ENCODE data around the gene IGF2BP2.

GRCh38 chr3:185678027-185678426, 146.8 kb downstream of the IGF2BP2 start:
- no peak for TF ChIP-seq POLR2A (IDR thresholded peaks at IDR 0.05; ENCODE audit: low read depth, low read length)
- no peak for TF ChIP-seq RAD21 (IDR thresholded peaks at IDR 0.05; ENCODE audit: low read length)
- TF ChIP-seq, protein P1, sequence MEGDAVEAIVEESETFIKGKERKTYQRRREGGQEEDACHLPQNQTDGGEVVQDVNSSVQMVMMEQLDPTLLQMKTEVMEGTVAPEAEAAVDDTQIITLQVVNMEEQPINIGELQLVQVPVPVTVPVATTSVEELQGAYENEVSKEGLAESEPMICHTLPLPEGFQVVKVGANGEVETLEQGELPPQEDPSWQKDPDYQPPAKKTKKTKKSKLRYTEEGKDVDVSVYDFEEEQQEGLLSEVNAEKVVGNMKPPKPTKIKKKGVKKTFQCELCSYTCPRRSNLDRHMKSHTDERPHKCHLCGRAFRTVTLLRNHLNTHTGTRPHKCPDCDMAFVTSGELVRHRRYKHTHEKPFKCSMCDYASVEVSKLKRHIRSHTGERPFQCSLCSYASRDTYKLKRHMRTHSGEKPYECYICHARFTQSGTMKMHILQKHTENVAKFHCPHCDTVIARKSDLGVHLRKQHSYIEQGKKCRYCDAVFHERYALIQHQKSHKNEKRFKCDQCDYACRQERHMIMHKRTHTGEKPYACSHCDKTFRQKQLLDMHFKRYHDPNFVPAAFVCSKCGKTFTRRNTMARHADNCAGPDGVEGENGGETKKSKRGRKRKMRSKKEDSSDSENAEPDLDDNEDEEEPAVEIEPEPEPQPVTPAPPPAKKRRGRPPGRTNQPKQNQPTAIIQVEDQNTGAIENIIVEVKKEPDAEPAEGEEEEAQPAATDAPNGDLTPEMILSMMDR (conservative IDR thresholded peaks at IDR 0.05; ENCODE audit: low read depth, low read length), result no peak
- no peak for TF ChIP-seq USF2 (IDR thresholded peaks at IDR 0.05; ENCODE audit: low read depth, low read length)
- TF ChIP-seq, protein P2, sequence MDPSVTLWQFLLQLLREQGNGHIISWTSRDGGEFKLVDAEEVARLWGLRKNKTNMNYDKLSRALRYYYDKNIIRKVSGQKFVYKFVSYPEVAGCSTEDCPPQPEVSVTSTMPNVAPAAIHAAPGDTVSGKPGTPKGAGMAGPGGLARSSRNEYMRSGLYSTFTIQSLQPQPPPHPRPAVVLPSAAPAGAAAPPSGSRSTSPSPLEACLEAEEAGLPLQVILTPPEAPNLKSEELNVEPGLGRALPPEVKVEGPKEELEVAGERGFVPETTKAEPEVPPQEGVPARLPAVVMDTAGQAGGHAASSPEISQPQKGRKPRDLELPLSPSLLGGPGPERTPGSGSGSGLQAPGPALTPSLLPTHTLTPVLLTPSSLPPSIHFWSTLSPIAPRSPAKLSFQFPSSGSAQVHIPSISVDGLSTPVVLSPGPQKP (IDR thresholded peaks at IDR 0.05; ENCODE audit: borderline replicate concordance, low read depth, low read length), result no peak
- TF ChIP-seq MXI1 (IDR thresholded peaks at IDR 0.05; ENCODE audit: borderline replicate concordance, low read depth, low read length), result no peak
- no peak for TF ChIP-seq NFE2L2 (IDR thresholded peaks at IDR 0.05; ENCODE audit: low read depth, low read length)
- no peak for TF ChIP-seq MAFK (IDR thresholded peaks at IDR 0.05; ENCODE audit: low read depth, low read length)
- no peak for TF ChIP-seq FOS (IDR thresholded peaks at IDR 0.05; ENCODE audit: low read depth, low read length)
- no peak for TF ChIP-seq CEBPB (IDR thresholded peaks at IDR 0.05; ENCODE audit: low read depth, low read length)
